OCI-LY7 (cell line): ENCODE data around the gene RHEX. TPM values are rescaled to one million over a fixed set of nuclear protein-coding genes. Genes with fewer than 3 reads are reported as not detected.

ENCODE experiments used
- BruUV-seq: library from RNA; stranded (reverse); fragments of 400-500 nt; replicated peaks from 2 replicates; lab custom pipeline; 2021; lab: Mats Ljungman, UMichigan
- CTCF ChIA-PET: fragments of 300-600 bp; sonication (Branson Sonifier 250); formaldehyde crosslinking; loops from one replicate; lab custom pipeline; 2022; ENCODE audit warnings: antibody characterized with exemption; ENCODE audit not compliant: unreplicated experiment; lab: Charles Lee
- POLR2A ChIA-PET: fragments of 300-600 bp; sonication (Branson Sonifier 250); formaldehyde crosslinking; loops from one replicate; lab custom pipeline; 2022; ENCODE audit warnings: antibody characterized with exemption; lab: Charles Lee
- DNase-seq: peaks from one replicate; pipeline ENCODE4 v3.0.0-alpha.2; 2015; ENCODE audit warnings: low spot score
- H2AFZ ChIP-seq: fragments of 200-600 bp; sonication (generic), shearing (Covaris generic); 2 replicates; pipeline ENCODE4 v1.6.1; 2014; ENCODE audit warnings: mild to moderate bottlenecking, antibody characterized with exemption, low read length, moderate library complexity
- H3K27ac ChIP-seq: fragments of 200-600 bp; sonication (generic); 2 replicates; pipeline ENCODE4 v1.5.1; 2014; ENCODE audit warnings: mixed run types, low read depth, mild to moderate bottlenecking, moderate library complexity, low read length, inconsistent platforms; ENCODE audit not compliant: poor library complexity, severe bottlenecking
- H3K36me3 ChIP-seq: fragments of 200-600 bp; sonication (generic); 2 replicates; pipeline ENCODE4 v1.6.1; 2014; ENCODE audit warnings: mild to moderate bottlenecking, antibody characterized with exemption, low read length, moderate library complexity, mixed read lengths; ENCODE audit not compliant: insufficient read depth
- H3K4me1 ChIP-seq: fragments of 200-600 bp; sonication (generic); 2 replicates; pipeline ENCODE4 v1.5.1; 2014; ENCODE audit warnings: mild to moderate bottlenecking, low read length; ENCODE audit not compliant: insufficient read depth, poor library complexity, severe bottlenecking
- H3K4me2 ChIP-seq: fragments of 200-600 bp; sonication (generic); 2 replicates; pipeline ENCODE4 v1.6.1; 2014; ENCODE audit warnings: mild to moderate bottlenecking, low read length
- H3K4me3 ChIP-seq: fragments of 200-600 bp; sonication (generic); 2 replicates; pipeline ENCODE4 v1.5.1; 2014; ENCODE audit warnings: mild to moderate bottlenecking, low read depth, low read length; ENCODE audit not compliant: poor library complexity, severe bottlenecking
- H3K79me2 ChIP-seq: fragments of 200-600 bp; sonication (generic); 2 replicates; pipeline ENCODE4 v1.6.1; 2016; ENCODE audit warnings: low read depth, mild to moderate bottlenecking, low read length, moderate library complexity, mixed read lengths; ENCODE audit not compliant: insufficient read depth
- H3K9me2 ChIP-seq: fragments of 200-600 bp; sonication (generic); 2 replicates; pipeline ENCODE4 v1.6.1; 2016; ENCODE audit warnings: mild to moderate bottlenecking, low read length, mixed read lengths; ENCODE audit not compliant: insufficient read depth
- H3K9me3 ChIP-seq: fragments of 200-600 bp; sonication (generic); 2 replicates; pipeline ENCODE4 v1.6.1; 2014; ENCODE audit warnings: mild to moderate bottlenecking, mixed run types, low read length, mixed read lengths
- H4K20me1 ChIP-seq: fragments of 200-600 bp; sonication (generic); 2 replicates; pipeline ENCODE4 v1.6.1; 2014; ENCODE audit warnings: mild to moderate bottlenecking, antibody characterized with exemption, low read length, moderate library complexity, mixed read lengths; ENCODE audit not compliant: insufficient read depth
- EZH2phosphoT487 ChIP-seq: fragments of 200-600 bp; sonication (generic); IDR thresholded peaks from 2 replicates; pipeline ENCODE4 v1.6.1; 2018; ENCODE audit warnings: low read depth, borderline replicate concordance, mild to moderate bottlenecking, mixed run types, antibody characterized with exemption, low read length, moderate library complexity, mixed read lengths
- intact Hi-C: fragments of 100-400 bp; cut with micrococcal nuclease; formaldehyde crosslinking; loops from one replicate; pipeline ENCODE4 v1.10.0; 2022; ENCODE audit not compliant: unreplicated experiment
- total RNA-seq, 2 experiments: library from RNA; depleted of rRNA in 1 of 2; stranded (reverse); fragments of >200 nt in 1 of 2; shearing (Covaris generic) in 1 of 2; gene quantifications; 2 replicates each; pipeline ENCODE4 v1.2.3, GENCODE V29; 2014 to 2022
- TF ChIP-seq, protein P1 (sequence below): fragments of 200-600 bp; sonication (generic); conservative IDR thresholded peaks from 2 replicates; pipeline ENCODE4 v1.5.1; 2014; ENCODE audit warnings: mild to moderate bottlenecking, antibody characterized with exemption, low read length, moderate library complexity, mixed read lengths

Gene RHEX
- total RNA-seq, 2 experiments from 2014 or later = 5.0 to 9.9 TPM

DNA sequence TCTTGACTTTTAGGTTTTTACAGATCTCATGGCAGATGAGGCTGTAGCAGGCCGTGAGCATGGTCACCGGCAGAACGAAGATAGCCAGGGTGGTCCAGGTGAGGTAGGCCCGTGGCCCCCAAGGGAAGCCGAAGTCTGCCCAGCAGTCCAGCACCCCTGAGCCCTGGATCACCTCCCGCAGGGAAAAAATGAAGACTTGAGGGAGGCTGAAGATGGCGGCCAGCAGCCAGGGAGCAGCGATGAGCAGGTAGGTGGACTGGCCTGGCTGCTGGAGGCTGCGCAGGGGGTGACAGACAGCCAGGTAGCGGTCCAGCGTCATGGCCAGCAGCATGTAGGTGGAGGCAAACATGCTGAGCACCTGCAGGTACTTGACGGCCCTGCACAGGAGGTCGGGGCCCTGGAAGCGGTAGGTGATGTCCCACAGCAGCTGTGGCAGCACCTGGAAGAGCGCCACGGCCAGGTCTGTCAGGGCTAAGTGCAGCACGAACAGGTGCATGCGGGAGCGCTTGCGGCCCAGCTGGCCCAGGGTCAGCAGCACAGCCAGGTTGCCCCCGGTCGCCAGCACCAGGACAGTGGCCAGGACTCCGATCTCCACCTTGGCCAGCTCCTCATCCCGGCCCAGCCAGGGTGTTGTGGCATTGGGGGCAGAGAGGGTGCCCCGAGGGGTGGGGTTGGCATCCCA is 63.4 kb downstream of the RHEX start:
- ChIA-PET POLR2A (no interaction called here), CTCF (no interaction called here)
- Histone ChIP-seq H3K27ac (no peak overlapping the region), H4K20me1 (no peaks in the 10 kb centered on the region), H3K9me2 (no peaks in the 10 kb centered on the region), H3K4me2 (no peak overlapping the region), H3K79me2 (no peaks in the 10 kb centered on the region), H3K36me3 (no peaks in the 10 kb centered on the region), H2AFZ (no peak overlapping the region), H3K4me1 (no peaks in the 10 kb centered on the region), H3K4me3 (no peak overlapping the region), H3K9me3 (peaks cover 10% of the 10 kb centered on the region)
- intact Hi-C loops = no loop called here
- no TSS peak for BruUV-seq
- TF ChIP-seq EZH2phosphoT487 = no peak
- TF ChIP-seq, protein P1, sequence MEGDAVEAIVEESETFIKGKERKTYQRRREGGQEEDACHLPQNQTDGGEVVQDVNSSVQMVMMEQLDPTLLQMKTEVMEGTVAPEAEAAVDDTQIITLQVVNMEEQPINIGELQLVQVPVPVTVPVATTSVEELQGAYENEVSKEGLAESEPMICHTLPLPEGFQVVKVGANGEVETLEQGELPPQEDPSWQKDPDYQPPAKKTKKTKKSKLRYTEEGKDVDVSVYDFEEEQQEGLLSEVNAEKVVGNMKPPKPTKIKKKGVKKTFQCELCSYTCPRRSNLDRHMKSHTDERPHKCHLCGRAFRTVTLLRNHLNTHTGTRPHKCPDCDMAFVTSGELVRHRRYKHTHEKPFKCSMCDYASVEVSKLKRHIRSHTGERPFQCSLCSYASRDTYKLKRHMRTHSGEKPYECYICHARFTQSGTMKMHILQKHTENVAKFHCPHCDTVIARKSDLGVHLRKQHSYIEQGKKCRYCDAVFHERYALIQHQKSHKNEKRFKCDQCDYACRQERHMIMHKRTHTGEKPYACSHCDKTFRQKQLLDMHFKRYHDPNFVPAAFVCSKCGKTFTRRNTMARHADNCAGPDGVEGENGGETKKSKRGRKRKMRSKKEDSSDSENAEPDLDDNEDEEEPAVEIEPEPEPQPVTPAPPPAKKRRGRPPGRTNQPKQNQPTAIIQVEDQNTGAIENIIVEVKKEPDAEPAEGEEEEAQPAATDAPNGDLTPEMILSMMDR = no peak
- no peak for DNase-seq

DNA sequence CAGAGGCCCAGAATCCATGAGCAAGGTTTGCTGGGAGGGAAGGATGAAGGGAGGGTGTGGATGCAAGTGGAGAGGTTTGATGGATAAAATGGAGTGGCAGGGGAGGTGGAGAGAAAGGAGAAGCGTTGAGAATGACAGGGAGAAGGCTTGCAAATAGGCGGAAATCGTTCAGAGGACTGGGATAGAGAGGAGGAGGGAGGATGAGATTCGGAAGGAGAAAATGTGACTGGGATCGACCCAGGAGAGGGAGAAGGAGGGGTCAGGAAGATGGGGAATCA is 63.8 kb downstream of the RHEX start:
- CTCF ChIA-PET = no interaction called here
- BruUV-seq = no TSS peak
- no peaks in the 10 kb centered on the region for H3K9me2 ChIP-seq
- H3K4me3 ChIP-seq = no peak overlapping the region
- POLR2A ChIA-PET = no interaction called here
- no peak overlapping the region for H3K27ac ChIP-seq
- TF ChIP-seq EZH2phosphoT487 = no peak
- TF ChIP-seq, protein P1 = no peak
- no peaks in the 10 kb centered on the region for H3K4me1 ChIP-seq
- intact Hi-C loops = no loop called here
- DNase-seq = no peak
- no peak overlapping the region for H2AFZ ChIP-seq
- no peaks in the 10 kb centered on the region for H3K79me2 ChIP-seq
- peaks cover 14% of the 10 kb centered on the region for H3K9me3 ChIP-seq
- no peaks in the 10 kb centered on the region for H3K36me3 ChIP-seq
- H3K4me2 ChIP-seq = no peak overlapping the region
- H4K20me1 ChIP-seq = no peaks in the 10 kb centered on the region

DNA sequence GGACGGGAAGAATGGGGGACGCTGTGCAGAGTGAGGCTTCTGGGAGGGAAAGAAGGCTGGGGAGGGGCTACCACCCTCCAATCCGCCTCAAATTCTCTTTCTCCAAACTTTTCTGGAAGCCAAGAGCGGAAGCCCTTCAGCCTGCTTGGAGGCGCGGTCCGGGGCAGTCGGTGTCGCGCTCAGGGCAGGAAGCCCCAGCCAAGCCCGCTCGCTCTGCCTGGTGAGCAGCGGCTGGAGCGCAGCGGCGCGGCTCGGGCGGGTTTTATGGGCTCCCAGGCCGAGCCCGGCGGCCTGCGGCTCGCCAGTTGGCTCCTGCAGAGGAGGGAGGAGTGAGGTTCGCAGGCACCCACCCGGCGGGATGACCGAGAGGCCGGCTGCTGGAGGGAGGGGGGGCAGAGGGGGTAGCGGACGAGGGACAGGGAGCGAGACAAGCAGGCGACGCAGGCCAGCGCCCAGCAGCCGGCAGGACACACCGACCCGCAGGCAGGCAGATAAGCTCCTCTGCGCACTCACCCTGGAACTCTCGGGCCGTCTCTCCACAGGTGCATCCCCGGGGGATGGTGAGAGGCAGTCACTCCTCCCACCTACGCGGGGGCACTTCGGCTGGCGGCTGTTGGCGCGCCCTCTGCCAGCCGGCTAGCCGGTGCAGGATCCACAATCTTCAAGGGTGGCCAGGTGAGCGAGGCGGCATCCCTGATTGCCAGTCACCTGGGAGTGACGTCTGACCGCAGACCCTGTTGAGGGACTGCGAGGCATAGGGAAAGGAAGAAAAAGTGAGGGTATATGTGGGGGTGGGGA is 64.4 kb downstream of the RHEX start, which contains the start of gene AVPR1B:
AVPR1B (minus strand) TSS at position 238 of the 798 bp plus-strand sequence. CDS start 498 bp downstream, outside the sequence.
- no peak for DNase-seq
- BruUV-seq = no TSS peak
- no peak within 1 kb of the TSS for H3K4me2 ChIP-seq
- CTCF ChIA-PET = no interaction called here
- H4K20me1 ChIP-seq = no peaks in the 10 kb centered on the region
- H3K9me2 ChIP-seq = no peaks in the 10 kb centered on the region
- H3K4me1 ChIP-seq = no peaks in the 10 kb centered on the region
- intact Hi-C loops = no loop called here
- H3K79me2 ChIP-seq = no peaks in the 10 kb centered on the region
- no peak within 1 kb of the TSS for H2AFZ ChIP-seq
- no peak within 1 kb of the TSS for H3K4me3 ChIP-seq
- H3K36me3 ChIP-seq = no peaks in the 10 kb centered on the region
- H3K27ac ChIP-seq = no peak within 1 kb of the TSS
- TF ChIP-seq, protein P1 = no peak
- no peak for TF ChIP-seq EZH2phosphoT487
- peaks cover 14% of the 10 kb centered on the region for H3K9me3 ChIP-seq
- POLR2A ChIA-PET = no interaction called here
